ENCODE data around the gene FDPS.

The FDPS gene

GRCh38 chr1:155324717-155325602 lies 16.3 kb downstream of the FDPS start:
- TF ChIP-seq TAF1 (IDR thresholded peaks at IDR 0.05; ENCODE audit: borderline replicate concordance, insufficient read depth, low read length) (no peak), FOXP2 (optimal IDR thresholded peaks at IDR 0.05; ENCODE audit: borderline replicate concordance, extremely low read depth, extremely low read length, insufficient read depth) (no peak), SIN3A (IDR thresholded peaks at IDR 0.05; ENCODE audit: borderline replicate concordance, insufficient read depth, low read length) (no peak), POLR2AphosphoS5 (IDR thresholded peaks at IDR 0.05; ENCODE audit: low read depth, low read length) (no peak), REST (IDR thresholded peaks at IDR 0.05; ENCODE audit: insufficient read depth in 1 of 2, low read depth in 2 of 2, low read length in 2 of 2) (no peak)

- TF ChIP-seq REST (IDR thresholded peaks at IDR 0.05; ENCODE audit: insufficient read depth in 1 of 2, low read depth in 2 of 2, low read length in 2 of 2) (no peak), FOXP2 (optimal IDR thresholded peaks at IDR 0.05; ENCODE audit: borderline replicate concordance, extremely low read depth, extremely low read length, insufficient read depth) (no peak), SIN3A (IDR thresholded peaks at IDR 0.05; ENCODE audit: borderline replicate concordance, insufficient read depth, low read length) (no peak), TAF1 (IDR thresholded peaks at IDR 0.05; ENCODE audit: borderline replicate concordance, insufficient read depth, low read length) (no peak), POLR2AphosphoS5 (IDR thresholded peaks at IDR 0.05; ENCODE audit: low read depth, low read length) (no peak)
Observed at GRCh38 chr1:155325603-155325893, 16.9 kb downstream of the FDPS start.

- TF ChIP-seq FOXP2 (optimal IDR thresholded peaks at IDR 0.05; ENCODE audit: borderline replicate concordance, extremely low read depth, extremely low read length, insufficient read depth): no peak
- no peak for TF ChIP-seq REST (IDR thresholded peaks at IDR 0.05; ENCODE audit: insufficient read depth in 1 of 2, low read depth in 2 of 2, low read length in 2 of 2)
- no peak for TF ChIP-seq SIN3A (IDR thresholded peaks at IDR 0.05; ENCODE audit: borderline replicate concordance, insufficient read depth, low read length)
- TF ChIP-seq POLR2AphosphoS5 (IDR thresholded peaks at IDR 0.05; ENCODE audit: low read depth, low read length): no peak
- no peak for TF ChIP-seq TAF1 (IDR thresholded peaks at IDR 0.05; ENCODE audit: borderline replicate concordance, insufficient read depth, low read length)
Observed at GRCh38 chr1:155326020-155326526, 17.4 kb downstream of the FDPS start.

- no peak for TF ChIP-seq POLR2AphosphoS5 (IDR thresholded peaks at IDR 0.05; ENCODE audit: low read depth, low read length)
- no peak for TF ChIP-seq TAF1 (IDR thresholded peaks at IDR 0.05; ENCODE audit: borderline replicate concordance, insufficient read depth, low read length)
- TF ChIP-seq REST (IDR thresholded peaks at IDR 0.05; ENCODE audit: insufficient read depth in 1 of 2, low read depth in 2 of 2, low read length in 2 of 2): no peak
- TF ChIP-seq FOXP2 (optimal IDR thresholded peaks at IDR 0.05; ENCODE audit: borderline replicate concordance, extremely low read depth, extremely low read length, insufficient read depth): no peak
- TF ChIP-seq SIN3A (IDR thresholded peaks at IDR 0.05; ENCODE audit: borderline replicate concordance, insufficient read depth, low read length): no peak
Observed at GRCh38 chr1:155326631-155327037, 18.0 kb downstream of the FDPS start.
